HEK293 (cell line): ENCODE measurements around the gene NARF.

Source experiments
- CTCF ChIA-PET: fragments of 350-600 bp; formaldehyde crosslinking; extraction: SDS; loops from one replicate; lab custom pipeline; 2021; ENCODE audit warnings: antibody characterized with exemption; lab: Yijun Ruan, JAX
- POLR2A ChIA-PET: fragments of 300-600 bp; formaldehyde crosslinking; extraction: SDS; loops from one replicate; lab custom pipeline; 2020; ENCODE audit warnings: antibody characterized with exemption, inconsistent platforms; lab: Yijun Ruan, JAX
- H3K27ac ChIP-seq: fragments of 200-500 bp; sonication (Bioruptor generic); 2 replicates; pipeline ENCODE4 v1.5.1; 2014; ENCODE audit warnings: low read depth, low read length, control low read depth, inconsistent platforms; ENCODE audit errors: extremely low read depth
- H3K36me3 ChIP-seq, 2 experiments: fragments of 200-500 bp in 1 of 2; sonication (Bioruptor generic) in 1 of 2; 1 replicate in 1 of 2; 2 replicates in 1 of 2; pipeline ENCODE4 v1.5.1; 2014 to 2017; ENCODE audit warnings: inconsistent platforms in 2 of 2, low read length in 2 of 2; ENCODE audit not compliant: control insufficient read depth in 2 of 2, insufficient read depth in 1 of 2
- H3K4me1 ChIP-seq: fragments of 200-500 bp; sonication (Bioruptor generic); 2 replicates; pipeline ENCODE4 v1.5.1; 2014; ENCODE audit warnings: mild to moderate bottlenecking, low read length, inconsistent platforms; ENCODE audit not compliant: control insufficient read depth, insufficient read depth
- H3K4me3 ChIP-seq: 2 replicates; pipeline ENCODE4 v1.5.1; 2011; ENCODE audit warnings: low read depth, mild to moderate bottlenecking, control low read depth, low read length, moderate library complexity
- H3K9me3 ChIP-seq: fragments of 200-500 bp; sonication (Bioruptor generic); 2 replicates; pipeline ENCODE4 v1.5.1; 2014; ENCODE audit warnings: low read depth, low read length, inconsistent platforms; ENCODE audit not compliant: control insufficient read depth, insufficient read depth
- AEBP2 ChIP-seq: fragments of 450-650 bp; formaldehyde crosslinking; IDR thresholded peaks from 2 replicates; pipeline ENCODE4 v1.5.1; 2016; ENCODE audit warnings: missing biosample characterization, missing genetic modification characterization, borderline replicate concordance
- EGR2 ChIP-seq: fragments of 450-650 bp; formaldehyde crosslinking; IDR thresholded peaks from 2 replicates; pipeline ENCODE4 v1.5.1; 2016; ENCODE audit warnings: low read depth, missing biosample characterization, missing genetic modification characterization
- HIC1 ChIP-seq: fragments of 450-650 bp; formaldehyde crosslinking; IDR thresholded peaks from 2 replicates; pipeline ENCODE4 v1.5.1; 2016; ENCODE audit warnings: missing biosample characterization, missing genetic modification characterization
- HOXA7 ChIP-seq: sonication (generic); formaldehyde crosslinking; IDR thresholded peaks from 2 replicates; pipeline ENCODE4 v1.8.1; 2022; ENCODE audit warnings: missing genetic modification reagents, borderline replicate concordance
- HOXD13 ChIP-seq: sonication (generic); formaldehyde crosslinking; IDR thresholded peaks from 2 replicates; pipeline ENCODE4 v1.8.0; 2022; ENCODE audit warnings: missing genetic modification reagents, borderline replicate concordance
- MYNN ChIP-seq: fragments of 450-650 bp; formaldehyde crosslinking; IDR thresholded peaks from 2 replicates; pipeline ENCODE4 v1.5.1; 2016; ENCODE audit warnings: missing biosample characterization, missing genetic modification characterization, borderline replicate concordance
- OVOL3 ChIP-seq: fragments of 450-650 bp; formaldehyde crosslinking; IDR thresholded peaks from 2 replicates; pipeline ENCODE4 v1.5.1; 2016; ENCODE audit warnings: missing biosample characterization, missing genetic modification characterization
- SP3 ChIP-seq: fragments of 450-650 bp; formaldehyde crosslinking; IDR thresholded peaks from 2 replicates; pipeline ENCODE4 v1.5.1; 2016; ENCODE audit warnings: missing biosample characterization, missing genetic modification characterization
- TCF7L2 ChIP-seq: IDR thresholded peaks from 2 replicates; pipeline ENCODE4 v1.6.1; 2011; ENCODE audit warnings: low read depth, mild to moderate bottlenecking, inconsistent platforms, low read length, moderate library complexity, borderline replicate concordance
- ZFHX2 ChIP-seq: fragments of 450-650 bp; formaldehyde crosslinking; conservative IDR thresholded peaks from 2 replicates; pipeline ENCODE4 v1.5.1; 2016; ENCODE audit warnings: missing biosample characterization, missing genetic modification characterization
- ZFP37 ChIP-seq: fragments of 450-650 bp; formaldehyde crosslinking; IDR thresholded peaks from 2 replicates; pipeline ENCODE4 v1.5.1; 2016; ENCODE audit warnings: missing biosample characterization, missing genetic modification characterization
- ZFP69B ChIP-seq: fragments of 450-650 bp; formaldehyde crosslinking; IDR thresholded peaks from 2 replicates; pipeline ENCODE4 v1.5.1; 2016; ENCODE audit warnings: missing biosample characterization, missing genetic modification characterization
- ZNF138 ChIP-seq: fragments of 450-650 bp; formaldehyde crosslinking; IDR thresholded peaks from 2 replicates; pipeline ENCODE4 v1.5.1; 2016; ENCODE audit warnings: missing biosample characterization, missing genetic modification characterization, borderline replicate concordance
- ZNF16 ChIP-seq: fragments of 450-650 bp; formaldehyde crosslinking; IDR thresholded peaks from 2 replicates; pipeline ENCODE4 v1.5.1; 2016; ENCODE audit warnings: low read depth, missing biosample characterization, missing genetic modification characterization
- ZNF211 ChIP-seq: fragments of 450-650 bp; formaldehyde crosslinking; IDR thresholded peaks from 2 replicates; pipeline ENCODE4 v1.5.1; 2016; ENCODE audit warnings: low read depth, missing biosample characterization, missing genetic modification characterization
- ZNF223 ChIP-seq: fragments of 450-650 bp; formaldehyde crosslinking; IDR thresholded peaks from 2 replicates; pipeline ENCODE4 v1.5.1; 2016; ENCODE audit warnings: missing biosample characterization, missing genetic modification characterization
- ZNF274 ChIP-seq, 2 experiments: fragments of 200-500 bp in 1 of 2; fragments of 450-650 bp in 1 of 2; sonication (Bioruptor generic) in 1 of 2; formaldehyde crosslinking in 1 of 2; IDR thresholded peaks; 2 replicates each; pipeline versions ENCODE4 v1.5.1 to v1.6.1; 2014 to 2016; ENCODE audit warnings: borderline replicate concordance in 1 of 2, inconsistent platforms in 1 of 2, low read length in 1 of 2, missing biosample characterization in 1 of 2, missing genetic modification characterization in 1 of 2
- ZNF302 ChIP-seq: fragments of 450-650 bp; formaldehyde crosslinking; IDR thresholded peaks from 2 replicates; pipeline ENCODE4 v1.5.1; 2016; ENCODE audit warnings: missing biosample characterization, missing genetic modification characterization, low read depth
- ZNF350 ChIP-seq: fragments of 450-650 bp; formaldehyde crosslinking; IDR thresholded peaks from 2 replicates; pipeline ENCODE4 v1.5.0; 2017; ENCODE audit warnings: missing biosample characterization, mild to moderate bottlenecking, missing genetic modification characterization
- ZNF558 ChIP-seq: fragments of 450-650 bp; formaldehyde crosslinking; IDR thresholded peaks from 2 replicates; pipeline ENCODE4 v1.5.1; 2016; ENCODE audit warnings: missing biosample characterization, missing genetic modification characterization
- ZNF571 ChIP-seq: fragments of 450-650 bp; formaldehyde crosslinking; IDR thresholded peaks from 2 replicates; pipeline ENCODE4 v1.5.0; 2017; ENCODE audit warnings: missing biosample characterization, missing genetic modification characterization
- ZNF664 ChIP-seq: fragments of 450-650 bp; formaldehyde crosslinking; IDR thresholded peaks from 2 replicates; pipeline ENCODE4 v1.5.1; 2016; ENCODE audit warnings: missing biosample characterization, missing genetic modification characterization
- ZNF704 ChIP-seq: fragments of 450-650 bp; formaldehyde crosslinking; IDR thresholded peaks from 2 replicates; pipeline ENCODE4 v1.5.1; 2016; ENCODE audit warnings: missing biosample characterization, missing genetic modification characterization
- ZNF707 ChIP-seq: fragments of 450-650 bp; formaldehyde crosslinking; IDR thresholded peaks from 2 replicates; pipeline ENCODE4 v1.5.1; 2016; ENCODE audit warnings: missing biosample characterization, missing genetic modification characterization
- ZNF76 ChIP-seq: fragments of 450-650 bp; formaldehyde crosslinking; IDR thresholded peaks from 2 replicates; pipeline ENCODE4; 2016; ENCODE audit warnings: low read depth, missing biosample characterization, missing genetic modification characterization, borderline replicate concordance
- ZNF830 ChIP-seq: fragments of 450-650 bp; IDR thresholded peaks from 2 replicates; pipeline ENCODE4 v1.5.0; 2018; ENCODE audit warnings: missing biosample characterization, missing genetic modification characterization, low read depth, mild to moderate bottlenecking, moderate library complexity
- ZSCAN4 ChIP-seq: fragments of 450-650 bp; formaldehyde crosslinking; IDR thresholded peaks from 2 replicates; pipeline ENCODE4 v1.5.1; 2017; ENCODE audit warnings: missing biosample characterization, missing genetic modification characterization

NARF gene

GRCh38 chr17:82429824-82430223 lies 28.7 kb upstream of the NARF start (continued):
- TF ChIP-seq ZNF16 (tag by site-specific recombination) (no peak), ZNF664 (tag by site-specific recombination) (no peak), ZFP69B (tag by site-specific recombination) (no peak)

GRCh38 chr17:82432017-82432416 lies 26.5 kb upstream of the NARF start:
- no peaks in the 10 kb centered on the region for H3K4me1 ChIP-seq
- H3K4me3 ChIP-seq, result no peak overlapping the region
- no peaks in the 10 kb centered on the region for H3K9me3 ChIP-seq
- CTCF ChIA-PET, result no interaction called here
- no peak for TF ChIP-seq ZNF830 (tag by site-specific recombination)
- no peak for TF ChIP-seq SP3 (tag by site-specific recombination)
- TF ChIP-seq ZFHX2, result peak; percentile 40; the same call in 1 of the 2 replicates
- peak; percentile 49; the same call in 1 of the 2 replicates for TF ChIP-seq EGR2 (tag by site-specific recombination)
- no peak for TF ChIP-seq ZNF571 (tag by site-specific recombination)
- TF ChIP-seq, all 188 proteins: peak for 2
- peaks cover 4 to 25% of the 10 kb centered on the region in 2 experiments; a peak in 2 of 3 replicates for H3K36me3 ChIP-seq
- POLR2A ChIA-PET, result no interaction called here
- H3K27ac ChIP-seq, result no peak overlapping the region

GRCh38 chr17:82433560-82434215 lies 24.9 kb upstream of the NARF start:
- H3K27ac ChIP-seq, result no peak overlapping the region
- H3K36me3 ChIP-seq, result peaks cover 4 to 32% of the 10 kb centered on the region in 2 experiments; a peak in 2 of 3 replicates
- no peaks in the 10 kb centered on the region for H3K9me3 ChIP-seq
- TF ChIP-seq ZNF211 (tag by site-specific recombination) (no peak), ZFP37 (tag by site-specific recombination) (no peak), HOXD13 (CRISPR knock-in tag) (no peak), TCF7L2 (no peak), ZNF704 (tag by site-specific recombination) (no peak), ZNF138 (no peak), MYNN (tag by site-specific recombination) (no peak), AEBP2 (tag by site-specific recombination) (no peak), ZSCAN4 (tag by site-specific recombination) (no peak), ZNF274 (IDR thresholded peaks at IDR 0.05; ENCODE audit: low read length) (no peak), ZNF274 (tag by site-specific recombination; IDR thresholded peaks at IDR 0.05; ENCODE audit: borderline replicate concordance) (no peak), HIC1 (tag by site-specific recombination) (no peak), ZNF350 (tag by site-specific recombination) (no peak), ZNF76 (tag by site-specific recombination) (no peak), ZNF302 (tag by site-specific recombination) (no peak), HOXA7 (no peak), OVOL3 (tag by site-specific recombination) (no peak), ZNF223 (no peak), SP3 (tag by site-specific recombination) (no peak), ZNF558 (tag by site-specific recombination) (no peak), ZNF707 (no peak)
- no peaks in the 10 kb centered on the region for H3K4me1 ChIP-seq
- POLR2A ChIA-PET, result interaction anchor here (0.8 kb wide), 1 partner anchor 9 kb away, joined by 3 read pairs; no protein-coding TSS in a partner anchor
- CTCF ChIA-PET, result no interaction called here
- no peak overlapping the region for H3K4me3 ChIP-seq
